Stimulated activated effector memory CD8-positive, alpha-beta T cell treated with anti-CD3 and anti-CD28 coated beads, Interleukin-12 subunit alpha, Interleukin-12 subunit beta, amount 100 ng/mL, for 72 hours (primary cell): ENCODE measurements around the gene TST.
"Not testable (repeated sequence)": the region's sequence is repeated elsewhere in the genome, so short reads cannot be mapped to it uniquely, and the experiment has no call there.

Experiments used
- ATAC-seq: fragments of 150-1000 bp; cut with Tn5 transposase; 2 replicates; pipeline ENCODE4 v1.10.0; 2021
- DNase-seq, 2 donors: peaks; one replicate each; pipeline ENCODE4 v3.0.0; 2021 to 2022; ENCODE audit warnings: low spot score in 2 of 2
- H3K27ac Mint-ChIP-seq: one replicate; pipeline ENCODE4 v1.8.0; 2022; ENCODE audit warnings: mild to moderate bottlenecking, mixed read lengths
- H3K36me3 Mint-ChIP-seq: one replicate; pipeline ENCODE4 v1.8.0; 2022; ENCODE audit warnings: mild to moderate bottlenecking, mixed read lengths
- H3K4me1 Mint-ChIP-seq: one replicate; pipeline ENCODE4 v1.8.0; 2022; ENCODE audit warnings: mixed read lengths
- H3K4me3 Mint-ChIP-seq: one replicate; pipeline ENCODE4 v1.8.0; 2022; ENCODE audit warnings: mild to moderate bottlenecking, mixed read lengths
- H3K9me3 Mint-ChIP-seq: one replicate; pipeline ENCODE4 v1.8.0; 2022; ENCODE audit warnings: mixed read lengths

Gene TST

GRCh38 chr22:36997746-36998145, 21.5 kb downstream of the TST start:
- H3K9me3 Mint-ChIP-seq: no peaks in the 10 kb centered on the region
- no peak overlapping the region for H3K27ac Mint-ChIP-seq
- no peak overlapping the region for H3K4me3 Mint-ChIP-seq
- H3K36me3 Mint-ChIP-seq: no peaks in the 10 kb centered on the region
- DNase-seq (no peak), ATAC-seq (no peak)
- no peaks in the 10 kb centered on the region for H3K4me1 Mint-ChIP-seq

GRCh38 chr22:36991206-36991605, 28.0 kb downstream of the TST start:
- Mint-ChIP-seq H3K9me3 (peaks cover 1% of the 10 kb centered on the region), H3K27ac (no peak overlapping the region), H3K4me1 (no peaks in the 10 kb centered on the region), H3K36me3 (no peaks in the 10 kb centered on the region), H3K4me3 (no peak overlapping the region)
- ATAC-seq (no peak), DNase-seq (no peak)

GRCh38 chr22:36990457-36990856, 28.8 kb downstream of the TST start:
- H3K4me3 Mint-ChIP-seq: no peak overlapping the region
- peaks cover 6% of the 10 kb centered on the region for H3K9me3 Mint-ChIP-seq
- no peaks in the 10 kb centered on the region for H3K4me1 Mint-ChIP-seq
- DNase-seq: no peak
- H3K27ac Mint-ChIP-seq: no peak overlapping the region
- no peak for ATAC-seq
- no peaks in the 10 kb centered on the region for H3K36me3 Mint-ChIP-seq

GRCh38 chr22:36989012-36989411, 30.2 kb downstream of the TST start:
- ATAC-seq, H3K4me3 Mint-ChIP-seq, H3K9me3 Mint-ChIP-seq, DNase-seq, H3K4me1 Mint-ChIP-seq, H3K36me3 Mint-ChIP-seq, H3K27ac Mint-ChIP-seq: not testable (repeated sequence)

GRCh38 chr22:36988075-36988832, 31.0 kb downstream of the TST start:
- Mint-ChIP-seq H3K36me3 (no peaks in the 10 kb centered on the region), H3K27ac (no peak overlapping the region), H3K9me3 (peaks cover 8% of the 10 kb centered on the region), H3K4me1 (no peaks in the 10 kb centered on the region), H3K4me3 (no peak overlapping the region)
- DNase-seq (no peak), ATAC-seq (no peak)

GRCh38 chr22:36986242-36986821, 32.9 kb downstream of the TST start:
- H3K9me3 Mint-ChIP-seq: peaks cover 8% of the 10 kb centered on the region
- peak; percentile 40 to 80 for DNase-seq
- H3K27ac Mint-ChIP-seq: no peak overlapping the region
- ATAC-seq: peak; percentile 84
- no peaks in the 10 kb centered on the region for H3K36me3 Mint-ChIP-seq
- no peaks in the 10 kb centered on the region for H3K4me1 Mint-ChIP-seq
- H3K4me3 Mint-ChIP-seq: no peak overlapping the region

GRCh38 chr22:36985211-36985889, 33.9 kb downstream of the TST start:
- DNase-seq: no peak
- Mint-ChIP-seq H3K4me3 (no peak overlapping the region), H3K4me1 (no peaks in the 10 kb centered on the region), H3K36me3 (no peaks in the 10 kb centered on the region), H3K9me3 (peaks cover 8% of the 10 kb centered on the region), H3K27ac (no peak overlapping the region)
- no peak for ATAC-seq

GRCh38 chr22:36982136-36982535, 37.1 kb downstream of the TST start:
- DNase-seq (no peak), ATAC-seq (no peak)
- H3K9me3 Mint-ChIP-seq: peaks cover 8% of the 10 kb centered on the region
- H3K4me3 Mint-ChIP-seq: no peak overlapping the region
- peaks cover 13% of the 10 kb centered on the region for H3K4me1 Mint-ChIP-seq
- no peak overlapping the region for H3K27ac Mint-ChIP-seq
- peaks cover 10% of the 10 kb centered on the region for H3K36me3 Mint-ChIP-seq

GRCh38 chr22:36981247-36981775, 37.9 kb downstream of the TST start:
- peaks cover 10% of the 10 kb centered on the region for H3K36me3 Mint-ChIP-seq
- H3K27ac Mint-ChIP-seq: no peak overlapping the region
- DNase-seq: no peak
- no peak overlapping the region for H3K4me3 Mint-ChIP-seq
- no peak for ATAC-seq
- H3K9me3 Mint-ChIP-seq: peaks cover 8% of the 10 kb centered on the region
- H3K4me1 Mint-ChIP-seq: peaks cover 15% of the 10 kb centered on the region

GRCh38 chr22:36979016-36979910, 40.0 kb downstream of the TST start:
- no peak for ATAC-seq
- Mint-ChIP-seq H3K4me3 (no peak overlapping the region), H3K36me3 (peaks cover 10% of the 10 kb centered on the region)

GRCh38 chr22:36977947-36978660, 41.1 kb downstream of the TST start:
- no peaks in the 10 kb centered on the region for H3K9me3 Mint-ChIP-seq
- peaks cover 10% of the 10 kb centered on the region for H3K36me3 Mint-ChIP-seq
- ATAC-seq: peak; percentile 86
- peak; percentile 86 to 92 for DNase-seq
- peak overlapping the region; percentile 90 for H3K27ac Mint-ChIP-seq
- peaks cover 15% of the 10 kb centered on the region for H3K4me1 Mint-ChIP-seq
- peak overlapping the region; percentile 87 for H3K4me3 Mint-ChIP-seq

More at GRCh38 chr22:36979016-36979910, 40.0 kb downstream of the TST start:
- H3K9me3 Mint-ChIP-seq: no peaks in the 10 kb centered on the region
- no peak overlapping the region for H3K27ac Mint-ChIP-seq
- no peak for DNase-seq
- H3K4me1 Mint-ChIP-seq: peaks cover 15% of the 10 kb centered on the region

GRCh38 chr22:36977401-36977861, 41.8 kb downstream of the TST start:
- Mint-ChIP-seq H3K4me1 (peaks cover 15% of the 10 kb centered on the region), H3K9me3 (no peaks in the 10 kb centered on the region), H3K27ac (peak overlapping the region; percentile 90), H3K36me3 (peaks cover 10% of the 10 kb centered on the region), H3K4me3 (peak overlapping the region; percentile 87)
- ATAC-seq: peak; percentile 95
- peak; percentile 63 to 86 for DNase-seq

GRCh38 chr22:36976606-36977005, 42.6 kb downstream of the TST start:
- Mint-ChIP-seq H3K4me3 (peak overlapping the region; percentile 87), H3K27ac (no peak overlapping the region), H3K9me3 (no peaks in the 10 kb centered on the region)

More at GRCh38 chr22:36976606-36977005, 42.6 kb downstream of the TST start:
- peaks cover 15% of the 10 kb centered on the region for H3K4me1 Mint-ChIP-seq
- H3K36me3 Mint-ChIP-seq: peaks cover 10% of the 10 kb centered on the region
- DNase-seq (no peak), ATAC-seq (no peak)
